SK-N-SH treated with all-trans-retinoic acid at 6 μM for 48 hours (cell line): ENCODE data around the gene ZNF462.

Experiments
- ATAC-seq: fragments of 200-7000 bp; cut with Tn5 transposase; 3 replicates; pipeline ENCODE4 v1.9.1; 2020; ENCODE audit warnings: mild to moderate bottlenecking, moderate library complexity
- ARNTL ChIP-seq: fragments of 450-650 bp; formaldehyde crosslinking; IDR thresholded peaks from 2 replicates; pipeline ENCODE4 v1.5.0; 2020; ENCODE audit warnings: low read depth, mild to moderate bottlenecking, moderate library complexity, borderline replicate concordance
- BACH2 ChIP-seq: fragments of 250-450 bp; sonication (Bioruptor Pico); IDR thresholded peaks from 2 replicates; pipeline ENCODE4 v1.9.0; 2021; ENCODE audit warnings: mild to moderate bottlenecking, borderline replicate concordance
- CSDC2 ChIP-seq: fragments of 250-450 bp; sonication (Bioruptor Pico); IDR thresholded peaks from 2 replicates; pipeline ENCODE4 v1.5.0; 2020; ENCODE audit warnings: mild to moderate bottlenecking, moderate library complexity
- ISL1 ChIP-seq: fragments of 250-450 bp; sonication (Bioruptor Pico); IDR thresholded peaks from 2 replicates; pipeline ENCODE4 v2.1.2; 2022; ENCODE audit warnings: mild to moderate bottlenecking, moderate library complexity
- OSR1 ChIP-seq: fragments of 250-450 bp; sonication (Bioruptor Pico); IDR thresholded peaks from 2 replicates; pipeline ENCODE4 v1.8.0; 2022; ENCODE audit warnings: moderate library complexity, mild to moderate bottlenecking, inconsistent platforms
- PPARA ChIP-seq: fragments of 250-450 bp; sonication (Bioruptor Pico); IDR thresholded peaks from 2 replicates; pipeline ENCODE4 v1.5.0; 2020; ENCODE audit warnings: mild to moderate bottlenecking, borderline replicate concordance
- RARB ChIP-seq: fragments of 250-450 bp; sonication (Bioruptor Pico); IDR thresholded peaks from 2 replicates; pipeline ENCODE4 v1.8.0; 2021; ENCODE audit warnings: mild to moderate bottlenecking, moderate library complexity
- SNAI2 ChIP-seq: fragments of 250-450 bp; sonication (Bioruptor Pico); IDR thresholded peaks from 2 replicates; pipeline ENCODE4 v1.5.0; 2020; ENCODE audit warnings: mild to moderate bottlenecking, moderate library complexity
- TCF4 ChIP-seq: fragments of 250-450 bp; sonication (Bioruptor Pico); IDR thresholded peaks from 2 replicates; pipeline ENCODE4 v1.8.0; 2021; ENCODE audit warnings: mild to moderate bottlenecking, moderate library complexity, borderline replicate concordance
- TOX ChIP-seq: fragments of 250-450 bp; sonication (Bioruptor Pico); IDR thresholded peaks from 2 replicates; pipeline ENCODE4 v1.8.0; 2021; ENCODE audit warnings: mild to moderate bottlenecking, moderate library complexity, borderline replicate concordance
- ZC3H10 ChIP-seq: fragments of 250-450 bp; sonication (Bioruptor Pico); IDR thresholded peaks from 2 replicates; pipeline ENCODE4 v1.5.1; 2021; ENCODE audit warnings: mild to moderate bottlenecking, moderate library complexity
- ZFP3 ChIP-seq: fragments of 250-450 bp; sonication (Bioruptor Pico); IDR thresholded peaks from 2 replicates; pipeline ENCODE4 v1.5.0; 2020; ENCODE audit warnings: mild to moderate bottlenecking, moderate library complexity
- ZNF565 ChIP-seq: fragments of 450-650 bp; formaldehyde crosslinking; conservative IDR thresholded peaks from 2 replicates; pipeline ENCODE4 v1.5.0; 2020; ENCODE audit warnings: low read depth, mild to moderate bottlenecking, moderate library complexity
- ZNF70 ChIP-seq: fragments of 450-650 bp; formaldehyde crosslinking; IDR thresholded peaks from 2 replicates; pipeline ENCODE4 v1.5.0; 2020; ENCODE audit warnings: mild to moderate bottlenecking, moderate library complexity
- ZNF8 ChIP-seq: fragments of 450-650 bp; formaldehyde crosslinking; IDR thresholded peaks from 2 replicates; pipeline ENCODE4 v1.5.0; 2020; ENCODE audit warnings: mild to moderate bottlenecking, moderate library complexity
- TF ChIP-seq, protein P1 (sequence below): fragments of 250-450 bp; sonication (Bioruptor Pico); IDR thresholded peaks from 2 replicates; pipeline ENCODE4 v1.5.1; 2020; ENCODE audit warnings: low read depth, mild to moderate bottlenecking, moderate library complexity
- TF ChIP-seq, protein P2 (sequence below): fragments of 250-450 bp; sonication (Bioruptor Pico); IDR thresholded peaks from 2 replicates; pipeline ENCODE4 v1.8.0; 2020; ENCODE audit warnings: mild to moderate bottlenecking, moderate library complexity, borderline replicate concordance
- TF ChIP-seq, protein P3 (sequence below): fragments of 250-450 bp; sonication (Bioruptor Pico); IDR thresholded peaks from 2 replicates; pipeline ENCODE4 v1.8.0; 2021; ENCODE audit warnings: low read depth, mild to moderate bottlenecking, moderate library complexity, borderline replicate concordance

The ZNF462 gene

DNA sequence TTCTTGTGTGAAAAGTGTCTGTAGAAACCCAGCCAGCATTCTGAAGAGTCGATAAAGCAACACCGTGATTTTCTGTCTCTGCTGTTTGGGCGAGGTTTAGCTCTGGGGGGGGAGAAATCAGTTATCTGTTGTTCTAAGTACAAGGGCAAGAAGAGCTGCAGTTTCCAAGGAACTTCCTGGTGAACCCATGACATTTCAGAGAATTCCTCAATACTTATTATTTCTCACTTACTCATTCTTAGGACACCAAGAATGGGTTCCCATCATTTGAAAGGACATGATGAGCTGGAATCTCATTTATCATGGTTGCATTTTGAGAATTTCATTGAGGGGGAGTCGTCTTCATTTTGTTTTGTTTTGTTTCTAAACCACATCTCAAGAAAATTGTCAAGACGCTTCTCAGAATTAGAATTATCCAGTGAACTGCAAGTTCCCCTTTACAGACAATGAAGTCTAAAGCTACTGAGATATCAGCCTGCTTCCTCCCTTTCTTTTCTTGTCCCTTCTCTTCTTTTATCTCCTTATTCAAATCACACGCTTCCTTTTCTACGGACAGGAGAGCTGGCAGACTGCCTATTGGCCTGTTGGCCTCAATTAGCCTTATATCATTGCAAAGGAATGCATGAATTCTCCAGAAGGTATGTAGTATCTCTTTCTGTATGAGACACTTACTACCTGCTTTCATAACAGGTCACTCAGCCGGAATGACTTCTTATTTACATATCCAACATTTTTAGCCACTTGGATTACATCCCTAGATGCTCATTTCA is 53.7 kb downstream of the ZNF462 start:
- TF ChIP-seq, protein P1, sequence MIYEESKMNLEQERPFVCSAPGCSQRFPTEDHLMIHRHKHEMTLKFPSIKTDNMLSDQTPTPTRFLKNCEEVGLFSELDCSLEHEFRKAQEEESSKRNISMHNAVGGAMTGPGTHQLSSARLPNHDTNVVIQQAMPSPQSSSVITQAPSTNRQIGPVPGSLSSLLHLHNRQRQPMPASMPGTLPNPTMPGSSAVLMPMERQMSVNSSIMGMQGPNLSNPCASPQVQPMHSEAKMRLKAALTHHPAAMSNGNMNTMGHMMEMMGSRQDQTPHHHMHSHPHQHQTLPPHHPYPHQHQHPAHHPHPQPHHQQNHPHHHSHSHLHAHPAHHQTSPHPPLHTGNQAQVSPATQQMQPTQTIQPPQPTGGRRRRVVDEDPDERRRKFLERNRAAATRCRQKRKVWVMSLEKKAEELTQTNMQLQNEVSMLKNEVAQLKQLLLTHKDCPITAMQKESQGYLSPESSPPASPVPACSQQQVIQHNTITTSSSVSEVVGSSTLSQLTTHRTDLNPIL (CRISPR knock-in tag), result peak; percentile 95
- TF ChIP-seq CSDC2 (CRISPR knock-in tag), result peak; percentile 55
- peak; percentile 76 for TF ChIP-seq ISL1 (CRISPR knock-in tag)
- TF ChIP-seq SNAI2 (CRISPR knock-in tag), result peak; percentile 8; the same call in 1 of the 2 replicates
- no peak for TF ChIP-seq ZC3H10 (CRISPR knock-in tag)
- peak; percentile 84 for ATAC-seq

DNA sequence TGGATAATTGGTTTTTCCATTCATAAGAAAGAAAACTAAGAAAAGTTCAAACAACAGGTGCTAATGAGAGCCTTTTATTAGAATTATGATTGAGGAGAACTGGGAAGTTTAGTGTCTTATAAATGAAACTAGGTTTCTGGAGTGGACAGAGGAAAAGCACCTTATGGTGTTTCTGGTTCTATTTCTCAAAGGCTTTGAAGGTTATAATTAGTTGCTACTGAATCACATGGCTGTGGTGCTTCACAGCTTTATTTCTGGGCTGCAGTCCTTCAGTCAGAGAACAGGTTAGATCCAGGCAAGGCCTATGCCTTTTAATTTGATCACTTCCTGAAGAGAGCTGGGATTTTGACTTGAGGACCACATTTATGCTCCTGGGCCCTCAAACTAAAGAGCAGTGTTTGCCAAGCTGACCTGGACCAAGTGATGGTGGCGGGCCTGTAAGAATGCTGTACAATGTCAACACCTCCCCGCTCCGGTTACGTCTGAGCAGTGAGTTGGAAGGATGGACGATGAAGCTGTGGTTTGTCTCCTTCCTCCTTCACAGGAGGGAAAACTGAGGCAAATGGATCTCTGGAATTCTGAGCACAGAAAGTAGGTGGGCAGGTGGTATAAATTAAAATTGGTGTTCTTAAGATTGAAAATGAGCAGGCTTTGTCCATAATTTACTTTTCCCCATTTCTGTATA is 56.0 kb downstream of the ZNF462 start:
- no peak for ATAC-seq
- no peak for TF ChIP-seq TCF4 (CRISPR knock-in tag)
- TF ChIP-seq ZNF8 (CRISPR knock-in tag), result no peak
- no peak for TF ChIP-seq ARNTL
- TF ChIP-seq, protein P2, sequence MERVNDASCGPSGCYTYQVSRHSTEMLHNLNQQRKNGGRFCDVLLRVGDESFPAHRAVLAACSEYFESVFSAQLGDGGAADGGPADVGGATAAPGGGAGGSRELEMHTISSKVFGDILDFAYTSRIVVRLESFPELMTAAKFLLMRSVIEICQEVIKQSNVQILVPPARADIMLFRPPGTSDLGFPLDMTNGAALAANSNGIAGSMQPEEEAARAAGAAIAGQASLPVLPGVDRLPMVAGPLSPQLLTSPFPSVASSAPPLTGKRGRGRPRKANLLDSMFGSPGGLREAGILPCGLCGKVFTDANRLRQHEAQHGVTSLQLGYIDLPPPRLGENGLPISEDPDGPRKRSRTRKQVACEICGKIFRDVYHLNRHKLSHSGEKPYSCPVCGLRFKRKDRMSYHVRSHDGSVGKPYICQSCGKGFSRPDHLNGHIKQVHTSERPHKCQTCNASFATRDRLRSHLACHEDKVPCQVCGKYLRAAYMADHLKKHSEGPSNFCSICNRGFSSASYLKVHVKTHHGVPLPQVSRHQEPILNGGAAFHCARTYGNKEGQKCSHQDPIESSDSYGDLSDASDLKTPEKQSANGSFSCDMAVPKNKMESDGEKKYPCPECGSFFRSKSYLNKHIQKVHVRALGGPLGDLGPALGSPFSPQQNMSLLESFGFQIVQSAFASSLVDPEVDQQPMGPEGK, result no peak

DNA sequence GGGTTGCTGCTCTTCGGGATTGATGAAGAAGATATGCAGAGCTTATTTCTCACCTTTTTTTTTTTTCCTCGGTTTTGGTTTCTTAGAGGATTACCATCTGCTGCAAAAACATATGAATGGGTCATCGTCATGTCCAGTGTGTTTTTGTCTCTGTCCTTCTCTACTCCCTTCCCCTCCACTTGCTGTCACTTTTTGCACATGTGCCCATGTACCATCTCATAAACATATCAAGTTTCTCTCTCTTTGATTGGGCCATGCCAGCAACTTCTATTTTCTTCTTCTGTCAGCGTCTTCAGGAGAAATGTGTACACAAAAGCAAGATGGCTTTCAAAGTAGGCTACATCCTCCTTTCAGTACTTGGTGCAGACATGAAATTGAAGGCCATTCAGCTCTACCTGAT is 57.1 kb downstream of the ZNF462 start:
- no peak for TF ChIP-seq TOX
- no peak for TF ChIP-seq OSR1
- TF ChIP-seq RARB (CRISPR knock-in tag), result no peak
- no peak for TF ChIP-seq TCF4 (CRISPR knock-in tag)
- TF ChIP-seq SNAI2 (CRISPR knock-in tag), result no peak
- TF ChIP-seq, protein P1 (CRISPR knock-in tag), result no peak
- TF ChIP-seq, protein P3, sequence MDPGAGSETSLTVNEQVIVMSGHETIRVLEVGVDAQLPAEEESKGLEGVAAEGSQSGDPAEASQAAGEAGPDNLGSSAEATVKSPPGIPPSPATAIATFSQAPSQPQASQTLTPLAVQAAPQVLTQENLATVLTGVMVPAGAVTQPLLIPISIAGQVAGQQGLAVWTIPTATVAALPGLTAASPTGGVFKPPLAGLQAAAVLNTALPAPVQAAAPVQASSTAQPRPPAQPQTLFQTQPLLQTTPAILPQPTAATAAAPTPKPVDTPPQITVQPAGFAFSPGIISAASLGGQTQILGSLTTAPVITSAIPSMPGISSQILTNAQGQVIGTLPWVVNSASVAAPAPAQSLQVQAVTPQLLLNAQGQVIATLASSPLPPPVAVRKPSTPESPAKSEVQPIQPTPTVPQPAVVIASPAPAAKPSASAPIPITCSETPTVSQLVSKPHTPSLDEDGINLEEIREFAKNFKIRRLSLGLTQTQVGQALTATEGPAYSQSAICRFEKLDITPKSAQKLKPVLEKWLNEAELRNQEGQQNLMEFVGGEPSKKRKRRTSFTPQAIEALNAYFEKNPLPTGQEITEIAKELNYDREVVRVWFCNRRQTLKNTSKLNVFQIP (CRISPR knock-in tag), result no peak
- no peak for TF ChIP-seq ZC3H10 (CRISPR knock-in tag)
- TF ChIP-seq, protein P2, result no peak
- no peak for TF ChIP-seq ZNF70 (CRISPR knock-in tag)
- TF ChIP-seq ZFP3 (CRISPR knock-in tag), result no peak
- no peak for ATAC-seq

DNA sequence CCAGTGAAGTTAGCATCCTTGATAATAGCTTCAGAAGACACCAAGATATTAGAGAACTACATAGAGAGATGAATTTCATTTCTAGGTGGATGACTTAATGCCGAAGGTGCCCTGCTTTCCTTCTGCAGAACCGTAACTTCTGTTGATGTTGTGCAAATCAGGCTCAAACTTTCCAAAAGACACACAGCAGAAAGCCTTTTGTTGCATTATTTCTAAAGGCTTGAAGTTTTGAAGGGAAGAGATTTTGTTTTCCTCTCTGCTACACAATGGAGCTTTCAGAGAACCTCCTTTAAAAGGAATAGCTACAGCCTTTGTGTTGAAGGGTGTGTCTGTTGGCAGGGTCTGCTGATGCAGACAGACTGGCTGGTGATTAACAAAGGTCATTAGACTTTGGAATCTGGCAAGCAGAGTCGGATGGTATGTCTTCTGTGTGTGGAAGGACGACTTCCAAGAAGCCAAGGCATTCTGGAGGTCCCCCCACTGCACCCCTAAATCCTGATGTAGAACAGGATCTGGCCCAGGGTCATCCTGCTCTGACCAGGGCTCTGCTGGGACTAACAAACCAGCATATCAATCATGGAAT is 57.8 kb downstream of the ZNF462 start:
- TF ChIP-seq BACH2 (CRISPR knock-in tag) (no peak), ZNF70 (CRISPR knock-in tag) (no peak), TCF4 (CRISPR knock-in tag) (no peak), PPARA (CRISPR knock-in tag) (no peak), SNAI2 (CRISPR knock-in tag) (no peak), ZC3H10 (CRISPR knock-in tag) (no peak), RARB (CRISPR knock-in tag) (no peak), ZNF565 (CRISPR knock-in tag) (no peak), ARNTL (no peak), TOX (no peak), CSDC2 (CRISPR knock-in tag) (no peak), ZNF8 (CRISPR knock-in tag) (no peak)
- TF ChIP-seq, protein P3 (CRISPR knock-in tag), result no peak
- TF ChIP-seq, protein P1 (CRISPR knock-in tag), result no peak
- TF ChIP-seq, protein P2, result no peak
- peak; percentile 18 for ATAC-seq
